Neural crest cell (in vitro differentiated cells): ENCODE results near the gene FAF2. TPM values are rescaled to one million over a fixed set of nuclear protein-coding genes. Genes with fewer than 3 reads are reported as not detected.
A peak's percentile ranks its signal among the peaks of the same experiment; 100 is the strongest.

ENCODE experiments used
- DNase-seq: peaks from one replicate; pipeline ENCODE4 v3.0.0; 2021; ENCODE audit warnings: low read depth, mixed read lengths, low spot score
- H3K27ac Mint-ChIP-seq: one replicate; pipeline ENCODE4 v1.8.0; 2021; ENCODE audit warnings: mild to moderate bottlenecking, mixed read lengths; ENCODE audit not compliant: unreplicated experiment
- H3K27me3 Mint-ChIP-seq: 2 replicates; pipeline ENCODE4 v1.8.0; 2021; ENCODE audit warnings: low read depth, mild to moderate bottlenecking, mixed read lengths
- H3K36me3 Mint-ChIP-seq: 2 replicates; pipeline ENCODE4 v1.8.0; 2021; ENCODE audit warnings: low read depth, mild to moderate bottlenecking, mixed read lengths
- H3K4me1 Mint-ChIP-seq: 2 replicates; pipeline ENCODE4 v1.8.0; 2021; ENCODE audit warnings: mixed read lengths
- H3K4me3 Mint-ChIP-seq: one replicate; pipeline ENCODE4 v1.8.0; 2021; ENCODE audit warnings: mild to moderate bottlenecking, mixed read lengths
- H3K9me3 Mint-ChIP-seq: 2 replicates; pipeline ENCODE4 v1.8.0; 2021; ENCODE audit warnings: mixed read lengths
- total RNA-seq: library from RNA; stranded (reverse); gene quantifications from 2 replicates; pipeline ENCODE4 v1.2.1, GENCODE V29; 2021
- TF ChIP-seq, protein P1 (sequence below): fragments of 200-600 bp; sonication (generic); conservative IDR thresholded peaks from 2 replicates; pipeline ENCODE4 v1.5.0; 2021; ENCODE audit warnings: antibody characterized with exemption, mild to moderate bottlenecking

The FAF2 gene
- total RNA-seq, 1 donor from 2014 or later, result 50.3 TPM

DNA sequence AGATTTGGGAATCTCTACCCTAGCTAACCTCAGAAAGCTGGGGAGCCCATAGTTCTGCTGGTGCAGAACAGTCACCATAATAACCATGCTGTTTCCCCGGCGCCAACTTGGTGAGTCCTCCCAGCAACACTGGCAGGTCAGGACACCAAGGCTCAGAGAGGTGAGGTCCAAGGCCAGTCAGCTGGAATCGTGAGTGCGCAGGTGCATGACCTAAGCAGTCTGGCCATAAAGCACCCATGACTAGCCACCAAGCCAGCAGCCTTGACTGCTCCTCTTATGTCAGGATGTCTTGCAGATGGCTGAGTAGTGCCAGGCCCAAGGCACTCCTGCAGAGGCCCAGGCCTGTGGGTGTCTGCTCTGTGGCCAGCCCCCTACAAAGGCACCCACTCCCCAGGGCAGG lies 86.5 kb downstream of the FAF2 start:
- Mint-ChIP-seq H3K4me3 (peak overlapping the region; percentile 100), H3K27ac (peak overlapping the region; percentile 37), H3K9me3 (no peaks in the 10 kb centered on the region), H3K36me3 (peaks cover 7% of the 10 kb centered on the region), H3K4me1 (peaks cover 41% of the 10 kb centered on the region), H3K27me3 (peaks cover 8% of the 10 kb centered on the region)
- TF ChIP-seq, protein P1, sequence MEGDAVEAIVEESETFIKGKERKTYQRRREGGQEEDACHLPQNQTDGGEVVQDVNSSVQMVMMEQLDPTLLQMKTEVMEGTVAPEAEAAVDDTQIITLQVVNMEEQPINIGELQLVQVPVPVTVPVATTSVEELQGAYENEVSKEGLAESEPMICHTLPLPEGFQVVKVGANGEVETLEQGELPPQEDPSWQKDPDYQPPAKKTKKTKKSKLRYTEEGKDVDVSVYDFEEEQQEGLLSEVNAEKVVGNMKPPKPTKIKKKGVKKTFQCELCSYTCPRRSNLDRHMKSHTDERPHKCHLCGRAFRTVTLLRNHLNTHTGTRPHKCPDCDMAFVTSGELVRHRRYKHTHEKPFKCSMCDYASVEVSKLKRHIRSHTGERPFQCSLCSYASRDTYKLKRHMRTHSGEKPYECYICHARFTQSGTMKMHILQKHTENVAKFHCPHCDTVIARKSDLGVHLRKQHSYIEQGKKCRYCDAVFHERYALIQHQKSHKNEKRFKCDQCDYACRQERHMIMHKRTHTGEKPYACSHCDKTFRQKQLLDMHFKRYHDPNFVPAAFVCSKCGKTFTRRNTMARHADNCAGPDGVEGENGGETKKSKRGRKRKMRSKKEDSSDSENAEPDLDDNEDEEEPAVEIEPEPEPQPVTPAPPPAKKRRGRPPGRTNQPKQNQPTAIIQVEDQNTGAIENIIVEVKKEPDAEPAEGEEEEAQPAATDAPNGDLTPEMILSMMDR, result no peak
- DNase-seq, result no peak

DNA sequence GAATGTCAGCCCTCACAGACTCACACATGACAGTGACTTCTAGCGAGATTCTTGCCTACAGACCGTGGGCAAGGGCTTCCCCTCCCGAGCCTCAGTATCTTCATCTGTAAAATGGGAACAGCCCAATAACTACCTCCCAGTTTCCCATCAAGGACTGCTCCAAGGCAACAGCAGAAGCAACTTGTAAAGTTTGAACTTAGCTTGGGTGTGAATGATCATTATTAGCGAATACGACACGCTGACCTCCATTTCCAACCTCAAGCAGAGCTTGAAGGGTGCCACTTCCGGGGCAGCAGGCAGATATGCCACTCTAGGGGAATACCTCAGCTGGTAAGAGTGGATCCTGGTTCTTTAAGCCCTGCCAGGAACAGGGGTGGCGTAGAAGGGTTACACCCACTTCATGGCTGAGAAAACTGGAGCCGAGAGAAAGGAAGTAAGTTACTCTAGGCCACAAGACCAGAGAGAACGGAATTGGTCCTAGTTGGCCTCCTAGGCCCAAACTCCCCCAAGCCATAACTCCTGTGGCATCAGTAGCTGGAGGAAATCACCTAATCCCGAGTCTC lies 87.0 kb downstream of the FAF2 start:
- Mint-ChIP-seq H3K4me1 (peaks cover 41% of the 10 kb centered on the region), H3K27me3 (peaks cover 8% of the 10 kb centered on the region), H3K9me3 (no peaks in the 10 kb centered on the region), H3K27ac (peak overlapping the region; percentile 99), H3K36me3 (peaks cover 7% of the 10 kb centered on the region), H3K4me3 (peak overlapping the region; percentile 100)
- TF ChIP-seq, protein P1, result no peak
- no peak for DNase-seq

DNA sequence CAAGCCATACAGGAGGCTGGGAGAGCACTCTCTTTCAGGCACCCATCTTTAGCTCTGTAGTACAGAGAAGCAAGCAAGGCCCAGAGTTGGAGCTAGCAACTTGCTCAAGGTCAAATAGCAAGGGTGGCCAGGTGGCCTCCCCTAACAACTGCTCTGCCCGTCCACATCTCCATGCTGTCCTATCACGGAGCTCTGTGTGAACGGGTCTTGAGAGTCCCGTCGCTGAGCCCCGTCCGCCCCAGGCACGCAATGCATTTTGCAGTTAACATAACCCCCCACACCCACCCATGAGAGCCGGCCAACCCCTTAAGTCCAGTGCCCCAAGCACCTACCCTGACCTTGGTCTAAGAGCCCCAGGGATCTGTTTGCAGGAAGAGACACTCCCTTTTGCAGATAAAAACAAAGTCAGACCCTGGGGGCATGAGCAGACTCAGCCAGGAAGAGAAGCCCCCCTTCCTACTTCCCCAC lies 87.5 kb downstream of the FAF2 start:
- peaks cover 10% of the 10 kb centered on the region for H3K27me3 Mint-ChIP-seq
- no peak for DNase-seq
- H3K36me3 Mint-ChIP-seq, result peaks cover 7% of the 10 kb centered on the region
- peaks cover 44% of the 10 kb centered on the region for H3K4me1 Mint-ChIP-seq
- no peaks in the 10 kb centered on the region for H3K9me3 Mint-ChIP-seq
- TF ChIP-seq, protein P1, result no peak
- peak overlapping the region; percentile 100 for H3K4me3 Mint-ChIP-seq
- peak overlapping the region; percentile 99 for H3K27ac Mint-ChIP-seq

DNA sequence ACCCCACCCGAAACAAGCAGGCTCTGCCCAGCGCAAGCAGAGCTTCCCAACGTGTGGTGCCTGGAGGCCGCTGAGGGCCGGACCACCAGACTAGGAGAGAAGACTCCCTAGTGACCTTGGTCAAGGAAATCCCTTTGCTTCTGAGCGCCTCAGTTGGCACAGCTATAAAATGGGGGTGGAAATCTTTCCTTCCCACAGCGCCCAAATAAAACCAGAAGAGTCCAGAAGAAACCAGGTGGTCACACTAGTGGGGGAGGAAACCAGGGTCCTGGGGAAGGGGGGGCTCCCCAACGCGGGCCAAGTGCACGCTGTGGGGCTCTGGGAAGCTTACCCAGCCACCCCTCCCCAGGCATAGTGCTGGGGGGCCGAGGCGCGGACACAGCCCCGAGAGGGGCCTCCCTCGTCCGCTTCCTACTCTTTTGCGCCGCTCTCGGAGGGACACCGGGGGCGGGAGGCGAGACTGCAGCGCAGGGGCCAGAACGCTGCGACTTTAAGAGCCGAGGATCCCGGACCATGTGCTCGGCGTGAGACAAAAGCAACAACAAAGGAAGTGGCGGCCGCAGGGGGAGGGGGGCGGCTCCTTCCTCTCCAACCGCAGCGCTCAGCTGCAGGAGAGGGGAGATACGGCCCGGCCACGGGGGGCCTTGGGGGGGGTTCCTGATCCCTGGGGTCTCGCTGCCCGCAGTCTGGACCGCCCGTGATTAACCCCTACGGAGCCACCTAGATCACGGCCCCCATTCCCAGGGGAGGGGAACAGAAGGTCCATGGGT lies 88.1 kb downstream of the FAF2 start:
- DNase-seq, result peak; percentile 65
- TF ChIP-seq, protein P1, result no peak
- Mint-ChIP-seq H3K27me3 (peaks cover 12% of the 10 kb centered on the region), H3K9me3 (no peaks in the 10 kb centered on the region), H3K4me1 (peaks cover 46% of the 10 kb centered on the region), H3K27ac (peak overlapping the region; percentile 99), H3K4me3 (peak overlapping the region; percentile 100), H3K36me3 (peaks cover 7% of the 10 kb centered on the region)

DNA sequence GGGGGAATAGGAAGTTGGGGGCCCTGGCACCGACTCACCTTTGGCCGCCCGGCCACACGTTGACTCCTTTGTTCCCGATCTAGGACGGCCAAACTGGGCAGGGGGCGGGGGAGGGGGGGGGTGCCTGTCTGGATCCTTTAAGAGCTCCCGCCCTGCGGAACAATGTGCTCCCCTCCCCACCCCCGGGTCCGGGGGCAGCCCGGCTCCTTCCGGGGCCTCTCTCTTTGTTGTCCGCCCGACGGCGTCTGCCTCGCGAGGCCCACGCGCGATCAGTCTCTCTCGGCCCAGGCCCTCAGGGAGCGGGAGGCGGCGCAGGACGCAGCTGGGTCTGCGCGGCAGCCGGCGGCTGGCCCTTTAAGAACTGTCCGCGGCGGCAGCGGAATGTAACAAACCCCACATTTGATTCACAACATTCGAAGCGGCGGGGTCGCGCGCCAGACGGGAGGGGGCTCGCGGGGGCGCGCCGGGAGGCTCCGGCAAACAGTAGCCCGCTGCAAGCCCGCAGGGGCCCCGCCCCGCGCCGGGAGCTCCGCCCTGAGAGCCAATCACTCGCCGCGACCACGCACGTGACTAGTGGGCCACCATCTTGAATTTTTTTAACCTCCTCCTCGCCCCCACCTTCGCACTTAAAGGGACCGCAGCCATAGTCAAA lies 88.8 kb downstream of the FAF2 start, which contains the start of gene RNF44:
RNF44 (minus strand) TSS at position 501 of the 652 bp plus-strand sequence. CDS start 4,930 bp downstream, outside the sequence.
- peaks cover 52% of the 10 kb centered on the region for H3K4me1 Mint-ChIP-seq
- peaks cover 18% of the 10 kb centered on the region for H3K27me3 Mint-ChIP-seq
- DNase-seq, result peak; percentile 98
- peaks cover 7% of the 10 kb centered on the region for H3K36me3 Mint-ChIP-seq
- peak within 1 kb of the TSS; percentile 100 for H3K4me3 Mint-ChIP-seq
- TF ChIP-seq, protein P1, result no peak
- H3K27ac Mint-ChIP-seq, result peak within 1 kb of the TSS; percentile 100
- H3K9me3 Mint-ChIP-seq, result no peaks in the 10 kb centered on the region
